ENCODE data around the gene FAM234B.

Gene FAM234B

DNA sequence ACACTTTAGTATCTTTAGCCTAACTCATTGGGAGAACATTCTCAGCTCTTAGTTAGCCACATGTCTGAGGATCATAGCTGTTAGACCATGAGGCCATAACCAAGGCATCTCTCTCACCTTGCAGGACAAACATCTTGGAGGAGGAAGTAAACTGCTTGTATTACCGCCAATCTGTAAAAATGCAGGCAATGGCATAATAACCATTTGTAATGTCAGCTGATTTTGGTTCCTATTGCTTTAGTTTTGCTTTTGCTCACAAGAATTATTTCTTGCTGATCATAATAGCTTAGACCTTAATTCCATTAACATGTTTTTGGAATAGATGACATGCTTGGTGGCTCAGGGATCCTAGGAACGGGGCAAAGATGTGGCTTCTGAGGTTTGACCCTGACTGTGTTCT is 75.6 kb downstream of the FAM234B start:
- TF ChIP-seq GATA2 (IDR thresholded peaks at IDR 0.05; ENCODE audit: low read depth, low read length) (no peak), GATA3 (IDR thresholded peaks at IDR 0.05; ENCODE audit: low read depth, low read length) (no peak)

DNA sequence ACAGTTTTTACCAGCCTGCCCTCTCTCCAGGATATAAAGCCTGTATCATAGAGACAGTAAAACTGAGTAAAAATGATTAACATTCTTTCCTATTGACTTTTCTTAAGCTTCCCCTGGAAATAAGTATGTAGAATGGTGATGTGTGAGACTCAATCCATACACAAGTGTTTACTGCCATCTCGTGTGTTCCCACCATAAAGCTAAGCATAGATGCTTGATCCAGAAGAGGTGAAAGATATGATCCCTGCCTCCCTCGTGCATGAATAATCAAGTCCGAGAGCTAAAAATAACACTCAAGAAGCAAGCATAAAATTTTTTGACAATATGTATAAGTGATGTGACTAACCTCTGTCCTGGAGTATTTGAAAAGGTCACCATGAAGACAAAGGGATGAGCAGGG is 76.2 kb downstream of the FAM234B start:
- TF ChIP-seq GATA3 (IDR thresholded peaks at IDR 0.05; ENCODE audit: low read depth, low read length): no peak
- no peak for TF ChIP-seq GATA2 (IDR thresholded peaks at IDR 0.05; ENCODE audit: low read depth, low read length)

DNA sequence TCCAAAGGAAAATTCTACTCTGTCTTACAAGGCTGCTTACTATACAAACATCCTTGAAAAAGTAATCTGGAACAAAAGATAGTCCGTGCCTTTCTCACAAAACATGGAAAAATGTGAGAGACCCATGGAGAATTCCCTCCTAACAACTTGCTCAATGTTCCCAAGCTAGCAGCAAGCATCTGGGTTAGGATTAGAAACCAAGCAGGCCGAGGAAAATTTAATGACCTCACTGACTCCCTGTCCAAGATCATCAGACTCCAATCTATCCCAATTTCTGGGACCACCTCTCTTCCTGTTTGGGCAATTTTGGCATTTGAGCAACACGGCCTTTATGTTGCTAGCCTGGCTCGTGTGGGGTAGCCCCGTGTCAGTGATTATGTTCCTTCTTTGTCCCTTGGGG is 77.4 kb downstream of the FAM234B start:
- TF ChIP-seq GATA3 (IDR thresholded peaks at IDR 0.05; ENCODE audit: low read depth, low read length) (no peak), GATA2 (IDR thresholded peaks at IDR 0.05; ENCODE audit: low read depth, low read length) (no peak)

DNA sequence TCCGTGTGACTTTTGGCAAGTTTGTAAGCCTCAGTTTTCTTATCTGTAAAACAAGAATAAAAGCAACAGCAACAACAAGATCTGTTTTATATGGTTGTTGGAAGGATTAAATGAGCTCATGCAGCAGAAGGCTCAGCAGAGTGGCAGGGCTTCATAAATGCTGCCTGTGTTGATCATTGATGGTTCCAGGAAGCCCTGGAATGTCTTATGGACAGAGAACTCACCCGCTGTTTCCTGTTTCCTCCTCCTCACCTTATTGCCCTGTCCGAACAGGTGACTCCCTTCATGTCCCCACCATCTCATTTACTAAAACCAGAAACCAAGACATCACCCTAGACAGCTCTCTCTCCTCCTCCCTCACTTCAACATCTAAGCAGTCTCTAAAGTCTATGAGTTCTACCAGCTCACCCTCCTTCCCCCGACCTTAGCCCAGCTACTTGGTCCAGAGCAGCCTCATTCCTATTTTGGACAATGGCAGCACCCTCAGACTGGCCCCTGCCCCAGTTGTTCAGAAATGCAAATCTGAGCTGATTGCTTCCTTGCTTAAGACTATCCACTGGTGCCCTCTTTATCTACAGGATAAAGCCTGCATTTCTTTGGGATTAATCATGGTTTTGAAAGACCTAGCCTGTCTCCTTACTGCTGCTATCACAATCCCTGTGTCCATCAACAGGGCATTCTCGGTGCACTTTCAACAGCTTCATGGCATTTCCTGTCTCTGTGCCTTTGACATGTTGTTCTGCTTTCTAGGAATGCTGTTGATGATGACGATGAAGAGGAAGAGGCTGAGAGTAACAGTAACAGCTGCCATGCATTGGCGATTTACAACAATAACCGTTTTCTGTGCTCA is 80.7 kb downstream of the FAM234B start:
- TF ChIP-seq GATA3 (IDR thresholded peaks at IDR 0.05; ENCODE audit: low read depth, low read length) (no peak), GATA2 (IDR thresholded peaks at IDR 0.05; ENCODE audit: low read depth, low read length) (no peak)

DNA sequence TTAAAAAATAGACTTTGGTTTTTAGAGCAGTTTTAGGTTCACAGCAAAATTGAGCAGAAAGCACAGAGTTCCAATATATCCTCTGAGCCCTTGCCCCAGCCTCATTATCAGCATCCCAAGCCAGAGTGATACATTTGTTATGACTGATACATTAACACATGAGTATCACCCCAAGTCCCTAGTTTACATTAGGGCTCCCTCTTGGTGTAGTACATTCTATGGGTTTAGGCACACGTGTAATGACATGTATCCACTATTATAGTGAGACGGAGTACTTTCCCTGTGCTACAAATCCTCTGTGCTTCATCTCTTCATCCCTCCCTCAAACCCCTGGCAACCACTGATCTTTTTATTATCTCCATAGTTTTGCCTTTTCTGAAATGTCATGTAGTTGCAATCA is 81.8 kb downstream of the FAM234B start:
- no peak for TF ChIP-seq GATA3 (IDR thresholded peaks at IDR 0.05; ENCODE audit: low read depth, low read length)
- TF ChIP-seq GATA2 (IDR thresholded peaks at IDR 0.05; ENCODE audit: low read depth, low read length): no peak

DNA sequence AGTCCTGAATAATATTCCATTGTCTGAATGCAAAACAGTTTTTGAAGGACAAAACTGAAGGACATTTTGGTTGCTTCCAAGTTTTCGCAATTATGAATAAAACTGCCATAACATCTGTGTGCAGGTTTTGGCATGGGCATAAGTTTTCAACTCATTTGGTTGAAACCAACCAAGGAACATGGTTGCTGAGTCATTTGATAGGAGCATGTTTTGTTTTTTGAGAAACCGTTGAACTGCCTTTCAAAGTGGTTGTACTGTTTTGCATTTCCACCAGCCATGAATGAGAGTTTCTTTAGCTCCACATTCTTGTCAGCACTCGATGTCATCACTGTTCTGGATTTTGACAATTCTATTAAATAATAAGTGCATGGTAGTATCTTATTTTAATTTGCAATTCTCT is 82.3 kb downstream of the FAM234B start:
- TF ChIP-seq GATA2 (IDR thresholded peaks at IDR 0.05; ENCODE audit: low read depth, low read length) (no peak), GATA3 (IDR thresholded peaks at IDR 0.05; ENCODE audit: low read depth, low read length) (no peak)

DNA sequence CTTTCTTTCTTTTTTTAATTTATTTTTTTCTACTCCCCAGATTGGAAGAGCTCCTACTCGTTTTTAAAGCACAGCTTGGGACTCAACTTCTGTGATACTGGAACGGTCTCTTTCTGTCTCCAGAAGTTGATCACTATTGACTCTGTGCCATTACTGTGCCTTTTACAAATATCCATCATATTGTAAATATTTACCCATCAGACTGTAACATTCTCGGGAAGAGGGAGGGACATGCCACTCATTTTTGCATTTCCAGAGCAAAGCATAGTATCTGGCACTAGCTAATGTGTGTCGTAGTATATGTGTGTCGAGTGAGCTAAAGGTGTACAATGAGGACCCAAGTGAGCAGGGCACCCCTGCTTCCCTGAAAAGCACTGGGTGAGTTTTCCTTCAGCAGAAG is 83.3 kb downstream of the FAM234B start:
- TF ChIP-seq GATA2 (IDR thresholded peaks at IDR 0.05; ENCODE audit: low read depth, low read length) (no peak), GATA3 (IDR thresholded peaks at IDR 0.05; ENCODE audit: low read depth, low read length) (no peak)

DNA sequence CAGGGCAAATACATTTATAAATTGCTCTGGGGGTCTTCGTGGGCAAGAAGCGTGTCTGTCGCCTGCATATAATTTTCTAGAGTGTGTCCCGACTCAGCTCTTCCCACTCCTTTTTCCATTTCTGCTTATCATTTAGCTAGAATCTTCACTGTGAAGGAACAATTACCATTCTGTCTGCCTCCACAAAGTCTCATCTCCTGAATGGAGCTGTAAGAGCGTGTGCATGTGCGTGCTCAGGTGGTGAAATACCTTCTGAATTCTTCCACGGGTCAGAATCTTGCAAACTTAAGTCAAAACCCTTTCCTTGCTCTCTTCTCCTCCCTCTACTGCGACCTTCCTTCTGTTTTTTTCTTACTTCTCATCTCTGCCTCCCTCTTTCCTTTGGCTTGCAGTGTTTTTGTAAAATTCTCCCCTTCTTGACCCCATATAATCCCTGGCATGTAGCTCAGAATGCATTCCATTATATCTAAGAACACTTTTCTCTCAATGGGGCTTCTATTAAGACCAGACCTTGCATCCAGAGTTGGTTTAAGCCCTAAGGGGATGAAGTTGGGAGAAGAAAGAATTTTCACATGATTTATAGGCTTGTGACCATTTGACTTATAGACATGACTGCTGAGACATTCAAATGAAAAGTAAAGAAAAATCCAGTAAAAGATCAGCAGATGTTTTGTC is 84.2 kb downstream of the FAM234B start:
- TF ChIP-seq GATA3 (IDR thresholded peaks at IDR 0.05; ENCODE audit: low read depth, low read length) (no peak), GATA2 (IDR thresholded peaks at IDR 0.05; ENCODE audit: low read depth, low read length) (no peak)

DNA sequence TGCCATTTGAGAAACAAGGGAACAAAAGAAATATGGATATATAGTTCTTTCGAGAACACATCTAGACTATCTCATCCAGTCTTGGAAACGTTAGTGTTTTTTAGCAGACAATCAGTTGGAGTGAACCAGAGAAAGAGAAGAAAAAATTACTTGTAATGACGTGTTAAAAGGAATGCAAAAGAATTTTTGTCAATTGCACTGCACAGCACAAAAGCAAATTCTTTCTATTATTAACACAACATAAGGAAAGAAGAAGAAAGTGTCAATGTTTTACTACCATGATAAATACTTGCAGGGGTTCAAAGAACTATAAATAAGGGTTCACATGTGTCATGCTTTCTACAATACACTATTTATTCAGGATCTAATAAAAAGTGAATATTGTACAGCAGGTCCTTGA is 86.8 kb downstream of the FAM234B start:
- TF ChIP-seq GATA3 (IDR thresholded peaks at IDR 0.05; ENCODE audit: low read depth, low read length) (no peak), GATA2 (IDR thresholded peaks at IDR 0.05; ENCODE audit: low read depth, low read length) (no peak)
